HG02588 (cell line): ENCODE measurements around the gene LEMD1.
"Not testable (repeated sequence)": the region's sequence is repeated elsewhere in the genome, so short reads cannot be mapped to it uniquely, and the experiment has no call there.

Experiments used
- ATAC-seq: cut with Tn5 transposase; IDR thresholded peaks from one replicate; pipeline ENCODE4 v1.9.1; 2021; ENCODE audit warnings: mild to moderate bottlenecking, moderate library complexity; ENCODE audit not compliant: unreplicated experiment

The LEMD1 gene

GRCh38 chr1:205430696-205431305 is 8.9 kb upstream of the LEMD1 start:
- ATAC-seq, result peak; percentile 58

GRCh38 chr1:205429762-205430695 is 8.2 kb upstream of the LEMD1 start:
- no peak for ATAC-seq

- no peak for ATAC-seq
These were observed 3.2 kb upstream of the LEMD1 start for GRCh38 chr1:205424901-205425600.

- no peak for ATAC-seq
These were observed 2.1 kb upstream of the LEMD1 start for GRCh38 chr1:205423814-205424399.

- ATAC-seq, result no peak
These were observed 1.3 kb upstream of the LEMD1 start for GRCh38 chr1:205422993-205423642.

GRCh38 chr1:205420938-205421337 is 918 bp downstream of the LEMD1 start:
- ATAC-seq, result no peak

GRCh38 chr1:205417870-205418635 is 3.8 kb downstream of the LEMD1 start:
- no peak for ATAC-seq

- no peak for ATAC-seq
These were observed 5.5 kb downstream of the LEMD1 start for GRCh38 chr1:205416322-205416721.

GRCh38 chr1:205410581-205411298 is 11.1 kb downstream of the LEMD1 start:
- ATAC-seq, result no peak

- no peak for ATAC-seq
These were observed 13.9 kb downstream of the LEMD1 start for GRCh38 chr1:205407970-205408369.

GRCh38 chr1:205406252-205406651 is 15.6 kb downstream of the LEMD1 start:
- ATAC-seq, result not testable (repeated sequence)

GRCh38 chr1:205404484-205404883 is 17.4 kb downstream of the LEMD1 start:
- not testable (repeated sequence) for ATAC-seq

- ATAC-seq, result no peak
These were observed 23.3 kb downstream of the LEMD1 start for GRCh38 chr1:205398586-205398985.

GRCh38 chr1:205396967-205397616 is 24.8 kb downstream of the LEMD1 start:
- ATAC-seq, result no peak

GRCh38 chr1:205395616-205396015 is 26.2 kb downstream of the LEMD1 start:
- no peak for ATAC-seq

GRCh38 chr1:205392650-205393049 is 29.2 kb downstream of the LEMD1 start:
- ATAC-seq, result no peak

- no peak for ATAC-seq
These were observed 30.5 kb downstream of the LEMD1 start for GRCh38 chr1:205391386-205391785.

GRCh38 chr1:205387845-205388244 is 34.0 kb downstream of the LEMD1 start:
- no peak for ATAC-seq

- ATAC-seq, result not testable (repeated sequence)
These were observed 38.9 kb downstream of the LEMD1 start for GRCh38 chr1:205382990-205383389.
